Liver (tissue), 2 donors: ENCODE measurements around the gene CEMIP.

Experiments
- RAD21 ChIP-seq, 2 donors: IDR thresholded peaks; 2 replicates each; pipeline ENCODE4 v1.6.1; 2016; ENCODE audit warnings: antibody characterized with exemption in 2 of 2, mild to moderate bottlenecking in 2 of 2
- TAF1 ChIP-seq: conservative IDR thresholded peaks from 2 replicates; pipeline ENCODE4 v1.6.1; 2016; ENCODE audit warnings: antibody characterized with exemption, mild to moderate bottlenecking
- donor health status: healthy.

DNA sequence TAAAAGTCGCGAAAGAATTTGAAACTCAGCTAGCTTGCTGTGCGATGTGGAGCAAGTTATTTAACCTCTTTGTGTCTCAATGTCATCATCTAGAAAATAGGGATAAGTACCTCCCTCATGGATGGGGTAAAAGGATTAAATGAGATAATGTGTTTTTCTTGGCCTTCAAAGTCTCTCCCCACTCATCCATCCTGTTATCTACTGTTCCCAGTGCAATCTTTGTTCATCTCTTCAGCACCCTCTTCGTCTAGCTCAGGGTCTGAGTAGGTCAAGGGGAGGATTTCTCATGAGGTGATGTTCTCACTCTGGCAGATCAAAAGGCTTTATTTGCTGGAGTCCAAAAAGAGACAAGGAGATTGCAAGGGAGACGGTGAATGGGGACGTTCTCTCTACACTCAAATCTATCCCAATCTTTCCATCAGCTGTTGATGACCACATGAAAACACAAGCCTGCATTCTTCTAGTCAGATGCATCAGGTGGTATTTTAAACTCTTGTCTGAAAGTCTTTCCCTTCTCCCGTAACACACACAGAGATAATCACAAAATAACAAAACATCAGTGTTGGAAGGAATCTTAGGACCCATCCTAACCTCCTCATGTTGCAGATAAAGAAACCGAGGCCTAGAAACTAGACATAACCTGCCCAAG, 209.1 kb downstream of the CEMIP start:
- TF ChIP-seq TAF1: no peak
- no peak for TF ChIP-seq RAD21 (IDR thresholded peaks at IDR 0.05)
